ENCODE measurements around the gene TGM3. TPM values are rescaled to one million over a fixed set of nuclear protein-coding genes. Genes with fewer than 3 reads are reported as not detected.

The TGM3 gene
- polyA plus RNA-seq, 1 donor (not counting 4 experiments of a cell fraction or from before 2014, with no cell fraction given) = 0.08 TPM

GRCh38 chr20:2285613-2286012, 10.2 kb upstream of the TGM3 start:
- no peak overlapping the region for H3K4me3 ChIP-seq (ENCODE audit: control insufficient read depth in 2 of 3, extremely low read depth in 1 of 3, insufficient read depth in 2 of 3, low read depth in 1 of 3, low read length in 3 of 3)
- no peak overlapping the region for H3K9ac ChIP-seq (ENCODE audit: control insufficient read depth, extremely low read depth, insufficient read depth, low read length)
- dilution Hi-C loops (cut with MboI; ENCODE audit: extremely low pct_ligation_motif_present, low sequenced_read_pairs) = no loop called here
- peak overlapping the region; percentile 36 for H3K4me2 ChIP-seq (ENCODE audit: control insufficient read depth, extremely low read depth, insufficient read depth, low read depth, low read length)
- FAIRE-seq (no peak), DNase-seq (ENCODE audit: low read depth, low spot score) (no peak)
- no peaks in the 10 kb centered on the region for H3K79me2 ChIP-seq (ENCODE audit: control insufficient read depth, insufficient read depth, low read length)
- H3K27me3 ChIP-seq (ENCODE audit: control insufficient read depth, extremely low read depth, insufficient read depth, low read length) = no peaks in the 10 kb centered on the region
- no peaks in the 10 kb centered on the region for H4K20me1 ChIP-seq (ENCODE audit: control insufficient read depth, extremely low read depth, insufficient read depth, low read length)
- H3K36me3 ChIP-seq (ENCODE audit: control insufficient read depth in 2 of 2, extremely low read depth in 1 of 2, insufficient read depth in 2 of 2, low read length in 2 of 2) = no peaks in the 10 kb centered on the region
- TF ChIP-seq EZH2 (IDR thresholded peaks at IDR 0.05; ENCODE audit: low read length) (no peak), CTCF (optimal IDR thresholded peaks at IDR 0.05 in 1 of 3, IDR thresholded peaks at IDR 0.05 in 1 of 3, conservative IDR thresholded peaks at IDR 0.05 in 1 of 3; ENCODE audit: extremely low read depth in 1 of 3, insufficient read depth in 2 of 3, low read length in 3 of 3) (no peak)
- H2AFZ ChIP-seq (ENCODE audit: control insufficient read depth, low read length) = no peak overlapping the region
- no peaks in the 10 kb centered on the region for H3K9me1 ChIP-seq (ENCODE audit: control insufficient read depth, extremely low read depth, insufficient read depth, low read length)
- H3K4me1 ChIP-seq (ENCODE audit: control insufficient read depth, extremely low read depth, insufficient read depth, low read length) = peaks cover 28% of the 10 kb centered on the region
- H3K27ac ChIP-seq (ENCODE audit: control insufficient read depth, insufficient read depth, low read length) = no peak overlapping the region
- H3K9me3 ChIP-seq (ENCODE audit: control insufficient read depth, low read depth, low read length) = no peaks in the 10 kb centered on the region

DNA sequence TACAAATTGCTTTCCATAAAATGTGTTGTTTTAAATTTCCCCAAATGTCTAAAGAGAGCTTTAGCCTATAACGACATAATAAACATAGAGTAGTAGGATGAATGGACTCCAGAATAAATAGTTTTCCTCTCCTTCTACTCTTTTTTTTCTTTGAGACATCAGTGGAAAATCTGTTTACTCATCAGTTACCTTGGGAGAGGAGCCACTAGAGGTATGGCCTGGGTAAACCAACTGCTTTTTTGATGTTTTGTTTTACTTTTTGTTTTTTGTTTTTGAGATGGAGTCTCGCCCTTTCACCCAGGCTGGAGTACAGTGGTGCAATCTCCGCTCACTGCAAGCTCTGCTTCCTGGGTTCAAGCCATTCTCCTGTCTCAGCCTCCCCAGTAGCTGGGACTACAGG, 8.3 kb upstream of the TGM3 start:
- Histone ChIP-seq H3K4me1 (ENCODE audit: control insufficient read depth, extremely low read depth, insufficient read depth, low read length) (peaks cover 21% of the 10 kb centered on the region), H2AFZ (ENCODE audit: control insufficient read depth, low read length) (no peak overlapping the region), H3K4me3 (ENCODE audit: control insufficient read depth in 2 of 3, extremely low read depth in 1 of 3, insufficient read depth in 2 of 3, low read depth in 1 of 3, low read length in 3 of 3) (no peak overlapping the region), H3K27ac (ENCODE audit: control insufficient read depth, insufficient read depth, low read length) (no peak overlapping the region), H3K79me2 (ENCODE audit: control insufficient read depth, insufficient read depth, low read length) (no peaks in the 10 kb centered on the region), H3K9ac (ENCODE audit: control insufficient read depth, extremely low read depth, insufficient read depth, low read length) (no peak overlapping the region), H3K27me3 (ENCODE audit: control insufficient read depth, extremely low read depth, insufficient read depth, low read length) (no peaks in the 10 kb centered on the region), H3K4me2 (ENCODE audit: control insufficient read depth, extremely low read depth, insufficient read depth, low read depth, low read length) (no peak overlapping the region), H4K20me1 (ENCODE audit: control insufficient read depth, extremely low read depth, insufficient read depth, low read length) (no peaks in the 10 kb centered on the region), H3K36me3 (ENCODE audit: control insufficient read depth in 2 of 2, extremely low read depth in 1 of 2, insufficient read depth in 2 of 2, low read length in 2 of 2) (no peaks in the 10 kb centered on the region), H3K9me3 (ENCODE audit: control insufficient read depth, low read depth, low read length) (no peaks in the 10 kb centered on the region), H3K9me1 (ENCODE audit: control insufficient read depth, extremely low read depth, insufficient read depth, low read length) (no peaks in the 10 kb centered on the region)
- dilution Hi-C loops (cut with MboI; ENCODE audit: extremely low pct_ligation_motif_present, low sequenced_read_pairs) = no loop called here
- DNase-seq (ENCODE audit: low read depth, low spot score) = no peak
- no peak for FAIRE-seq
- TF ChIP-seq CTCF (optimal IDR thresholded peaks at IDR 0.05 in 1 of 3, IDR thresholded peaks at IDR 0.05 in 1 of 3, conservative IDR thresholded peaks at IDR 0.05 in 1 of 3; ENCODE audit: extremely low read depth in 1 of 3, insufficient read depth in 2 of 3, low read length in 3 of 3) = no peak
- no peak for TF ChIP-seq EZH2 (IDR thresholded peaks at IDR 0.05; ENCODE audit: low read length)
